ENCODE results near the gene ACTG1. TPM values are rescaled to one million over a fixed set of nuclear protein-coding genes. Genes with fewer than 3 reads are reported as not detected.
A peak's percentile ranks its signal among the peaks of the same experiment; 100 is the strongest.

ACTG1 gene
- total and polyA plus RNA-seq, 2 of the 13 experiments (the other 11 are each of a cell fraction or from before 2014, with no cell fraction given), result 973 to 1,138 TPM

DNA sequence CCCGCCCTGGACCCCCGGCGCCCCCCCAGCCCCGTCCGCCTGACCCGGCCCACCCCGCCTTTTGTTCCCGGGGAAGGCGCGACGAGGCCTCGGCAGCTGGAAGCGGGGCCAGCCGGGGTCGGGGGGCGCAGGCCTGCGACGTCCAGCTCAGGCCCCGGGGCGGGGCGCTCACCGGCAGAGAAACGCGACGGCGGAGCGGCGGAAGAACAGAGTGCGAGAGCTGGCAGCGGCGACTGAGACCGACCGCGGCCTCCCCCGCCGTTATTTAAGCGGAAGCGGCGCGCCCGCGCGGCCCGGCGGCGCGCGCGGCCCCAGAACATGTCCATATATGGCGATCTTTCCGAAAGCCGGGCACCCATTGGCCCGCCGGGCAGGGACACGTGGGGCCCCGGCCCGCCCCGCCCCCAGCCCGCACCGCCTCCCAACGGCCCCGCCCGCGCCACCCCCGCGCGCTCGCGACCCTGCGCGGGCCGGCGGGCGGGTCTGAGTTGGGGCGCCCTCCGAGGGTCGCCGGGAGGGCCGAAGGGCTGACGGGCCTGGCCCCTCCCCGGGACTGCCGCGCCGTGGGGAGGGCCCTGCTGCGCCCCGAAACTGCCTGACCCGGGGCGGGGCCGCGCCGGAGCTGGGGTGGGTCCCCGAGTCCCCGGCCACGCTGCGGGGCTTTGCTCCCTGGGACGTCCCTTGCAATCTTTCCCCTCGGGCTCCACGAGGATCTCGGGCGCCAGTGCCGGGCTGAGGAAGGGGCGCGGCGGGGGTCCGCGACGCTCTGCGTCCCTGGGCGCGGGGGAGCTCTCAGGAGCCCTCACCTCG lies at the start of gene ACTG1 (continued):
- TF ChIP-seq, protein P1, sequence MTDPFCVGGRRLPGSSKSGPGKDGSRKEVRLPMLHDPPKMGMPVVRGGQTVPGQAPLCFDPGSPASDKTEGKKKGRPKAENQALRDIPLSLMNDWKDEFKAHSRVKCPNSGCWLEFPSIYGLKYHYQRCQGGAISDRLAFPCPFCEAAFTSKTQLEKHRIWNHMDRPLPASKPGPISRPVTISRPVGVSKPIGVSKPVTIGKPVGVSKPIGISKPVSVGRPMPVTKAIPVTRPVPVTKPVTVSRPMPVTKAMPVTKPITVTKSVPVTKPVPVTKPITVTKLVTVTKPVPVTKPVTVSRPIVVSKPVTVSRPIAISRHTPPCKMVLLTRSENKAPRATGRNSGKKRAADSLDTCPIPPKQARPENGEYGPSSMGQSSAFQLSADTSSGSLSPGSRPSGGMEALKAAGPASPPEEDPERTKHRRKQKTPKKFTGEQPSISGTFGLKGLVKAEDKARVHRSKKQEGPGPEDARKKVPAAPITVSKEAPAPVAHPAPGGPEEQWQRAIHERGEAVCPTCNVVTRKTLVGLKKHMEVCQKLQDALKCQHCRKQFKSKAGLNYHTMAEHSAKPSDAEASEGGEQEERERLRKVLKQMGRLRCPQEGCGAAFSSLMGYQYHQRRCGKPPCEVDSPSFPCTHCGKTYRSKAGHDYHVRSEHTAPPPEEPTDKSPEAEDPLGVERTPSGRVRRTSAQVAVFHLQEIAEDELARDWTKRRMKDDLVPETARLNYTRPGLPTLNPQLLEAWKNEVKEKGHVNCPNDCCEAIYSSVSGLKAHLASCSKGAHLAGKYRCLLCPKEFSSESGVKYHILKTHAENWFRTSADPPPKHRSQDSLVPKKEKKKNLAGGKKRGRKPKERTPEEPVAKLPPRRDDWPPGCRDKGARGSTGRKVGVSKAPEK (CRISPR knock-in tag; IDR thresholded peaks at IDR 0.05; ENCODE audit: borderline replicate concordance), result peak; percentile 17; the same call in 1 of the 2 replicates
- TF ChIP-seq ZNF879 (CRISPR knock-in tag; IDR thresholded peaks at IDR 0.05) (no peak), ZNF850 (CRISPR knock-in tag; conservative IDR thresholded peaks at IDR 0.05) (no peak), ELF1 (CRISPR knock-in tag; IDR thresholded peaks at IDR 0.05) (no peak), PCBP2 (optimal IDR thresholded peaks at IDR 0.05; ENCODE audit: low read depth, low read length, poor library complexity, severe bottlenecking) (no peak), ZNF674 (CRISPR knock-in tag; IDR thresholded peaks at IDR 0.05; ENCODE audit: low read depth) (no peak), ATF1 (CRISPR knock-in tag; IDR thresholded peaks at IDR 0.05) (no peak), HHEX (CRISPR knock-in tag; IDR thresholded peaks at IDR 0.05) (no peak), PAWR (CRISPR knock-in tag; IDR thresholded peaks at IDR 0.05; ENCODE audit: borderline replicate concordance) (0 out of 2 replicates have a peak, but pooled peaks have one; percentile 60), ZNF138 (CRISPR knock-in tag; IDR thresholded peaks at IDR 0.05; ENCODE audit: low read depth) (peak; percentile 35; the same call in 1 of the 2 replicates), CBX5 (CRISPR knock-in tag; IDR thresholded peaks at IDR 0.05; ENCODE audit: borderline replicate concordance) (0 out of 2 replicates have a peak, but pooled peaks have one; percentile 36), CBX2 (IDR thresholded peaks at IDR 0.05; ENCODE audit: low read depth, low read length) (no peak), CBX2 (CRISPR knock-in tag; IDR thresholded peaks at IDR 0.05; ENCODE audit: low read depth) (no peak), ZNF33A (CRISPR knock-in tag; IDR thresholded peaks at IDR 0.05; ENCODE audit: borderline replicate concordance) (no peak), FOXC1 (CRISPR knock-in tag; IDR thresholded peaks at IDR 0.05; ENCODE audit: borderline replicate concordance) (peak; percentile 31; the same call in 1 of the 2 replicates), POGZ (CRISPR knock-in tag; IDR thresholded peaks at IDR 0.05) (peak; percentile 47), SMAD3 (CRISPR knock-in tag; IDR thresholded peaks at IDR 0.05) (no peak), ZKSCAN1 (IDR thresholded peaks at IDR 0.05; ENCODE audit: low read length) (no peak)
- TF ChIP-seq, protein P2, sequence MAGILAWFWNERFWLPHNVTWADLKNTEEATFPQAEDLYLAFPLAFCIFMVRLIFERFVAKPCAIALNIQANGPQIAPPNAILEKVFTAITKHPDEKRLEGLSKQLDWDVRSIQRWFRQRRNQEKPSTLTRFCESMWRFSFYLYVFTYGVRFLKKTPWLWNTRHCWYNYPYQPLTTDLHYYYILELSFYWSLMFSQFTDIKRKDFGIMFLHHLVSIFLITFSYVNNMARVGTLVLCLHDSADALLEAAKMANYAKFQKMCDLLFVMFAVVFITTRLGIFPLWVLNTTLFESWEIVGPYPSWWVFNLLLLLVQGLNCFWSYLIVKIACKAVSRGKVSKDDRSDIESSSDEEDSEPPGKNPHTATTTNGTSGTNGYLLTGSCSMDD (CRISPR knock-in tag; IDR thresholded peaks at IDR 0.05), result no peak
- TF ChIP-seq, protein P3, sequence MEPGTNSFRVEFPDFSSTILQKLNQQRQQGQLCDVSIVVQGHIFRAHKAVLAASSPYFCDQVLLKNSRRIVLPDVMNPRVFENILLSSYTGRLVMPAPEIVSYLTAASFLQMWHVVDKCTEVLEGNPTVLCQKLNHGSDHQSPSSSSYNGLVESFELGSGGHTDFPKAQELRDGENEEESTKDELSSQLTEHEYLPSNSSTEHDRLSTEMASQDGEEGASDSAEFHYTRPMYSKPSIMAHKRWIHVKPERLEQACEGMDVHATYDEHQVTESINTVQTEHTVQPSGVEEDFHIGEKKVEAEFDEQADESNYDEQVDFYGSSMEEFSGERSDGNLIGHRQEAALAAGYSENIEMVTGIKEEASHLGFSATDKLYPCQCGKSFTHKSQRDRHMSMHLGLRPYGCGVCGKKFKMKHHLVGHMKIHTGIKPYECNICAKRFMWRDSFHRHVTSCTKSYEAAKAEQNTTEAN (CRISPR knock-in tag; conservative IDR thresholded peaks at IDR 0.05), result peak; percentile 17; the same call in 1 of the 2 replicates
- TF ChIP-seq, protein P4, sequence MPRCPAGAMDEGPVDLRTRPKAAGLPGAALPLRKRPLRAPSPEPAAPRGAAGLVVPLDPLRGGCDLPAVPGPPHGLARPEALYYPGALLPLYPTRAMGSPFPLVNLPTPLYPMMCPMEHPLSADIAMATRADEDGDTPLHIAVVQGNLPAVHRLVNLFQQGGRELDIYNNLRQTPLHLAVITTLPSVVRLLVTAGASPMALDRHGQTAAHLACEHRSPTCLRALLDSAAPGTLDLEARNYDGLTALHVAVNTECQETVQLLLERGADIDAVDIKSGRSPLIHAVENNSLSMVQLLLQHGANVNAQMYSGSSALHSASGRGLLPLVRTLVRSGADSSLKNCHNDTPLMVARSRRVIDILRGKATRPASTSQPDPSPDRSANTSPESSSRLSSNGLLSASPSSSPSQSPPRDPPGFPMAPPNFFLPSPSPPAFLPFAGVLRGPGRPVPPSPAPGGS (CRISPR knock-in tag; IDR thresholded peaks at IDR 0.05), result no peak; the same call in 1 of the 2 replicates
- TF ChIP-seq, protein P5, sequence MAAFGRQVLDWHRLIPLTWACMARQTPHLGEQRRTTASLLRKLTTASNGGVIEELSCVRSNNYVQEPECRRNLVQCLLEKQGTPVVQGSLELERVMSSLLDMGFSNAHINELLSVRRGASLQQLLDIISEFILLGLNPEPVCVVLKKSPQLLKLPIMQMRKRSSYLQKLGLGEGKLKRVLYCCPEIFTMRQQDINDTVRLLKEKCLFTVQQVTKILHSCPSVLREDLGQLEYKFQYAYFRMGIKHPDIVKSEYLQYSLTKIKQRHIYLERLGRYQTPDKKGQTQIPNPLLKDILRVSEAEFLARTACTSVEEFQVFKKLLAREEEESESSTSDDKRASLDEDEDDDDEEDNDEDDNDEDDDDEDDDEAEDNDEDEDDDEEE (CRISPR knock-in tag; IDR thresholded peaks at IDR 0.05), result peak; percentile 36; the same call in 1 of the 2 replicates
